Measurements from ENCODE around the gene RIOX2.

DNA sequence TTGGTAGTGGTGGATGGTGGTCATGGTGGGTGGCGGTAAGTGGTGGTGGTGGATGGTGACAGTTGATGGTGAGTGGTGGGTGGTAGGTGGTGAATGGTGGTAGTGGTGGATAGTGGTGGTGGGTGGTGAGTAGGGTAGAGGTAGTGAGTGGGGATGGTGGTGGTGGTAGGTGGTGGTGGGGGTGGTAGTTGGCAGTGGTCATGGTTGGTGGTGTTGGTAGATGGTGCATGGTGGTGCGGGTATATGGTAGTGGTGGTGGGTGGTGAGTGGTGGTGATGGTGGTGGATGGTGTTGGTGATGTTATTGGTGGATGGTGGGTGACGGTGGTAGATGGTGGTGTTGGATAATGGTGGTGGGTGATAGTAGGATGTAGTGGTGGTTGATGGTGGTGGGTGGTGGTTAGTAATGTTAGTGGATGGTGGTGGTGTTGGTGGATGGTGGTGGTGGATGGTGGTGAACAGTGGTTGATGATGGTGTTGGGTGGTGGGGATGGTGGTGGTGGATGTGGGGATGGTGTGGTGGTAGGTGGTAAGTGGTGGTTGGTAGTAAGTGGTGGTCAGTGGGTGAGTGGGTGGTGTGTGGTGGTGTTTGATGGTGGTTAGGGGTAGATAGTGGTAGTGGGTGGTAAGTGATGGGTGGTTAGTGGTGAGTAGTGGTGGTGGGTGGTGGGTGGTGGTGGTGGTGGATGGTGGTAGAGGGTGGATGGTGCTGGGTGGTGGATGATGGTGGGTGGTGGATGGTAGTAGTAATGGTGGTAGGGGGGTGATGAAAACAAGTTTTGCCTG is 16.7 kb upstream of the RIOX2 start:
- TF ChIP-seq, protein P1, sequence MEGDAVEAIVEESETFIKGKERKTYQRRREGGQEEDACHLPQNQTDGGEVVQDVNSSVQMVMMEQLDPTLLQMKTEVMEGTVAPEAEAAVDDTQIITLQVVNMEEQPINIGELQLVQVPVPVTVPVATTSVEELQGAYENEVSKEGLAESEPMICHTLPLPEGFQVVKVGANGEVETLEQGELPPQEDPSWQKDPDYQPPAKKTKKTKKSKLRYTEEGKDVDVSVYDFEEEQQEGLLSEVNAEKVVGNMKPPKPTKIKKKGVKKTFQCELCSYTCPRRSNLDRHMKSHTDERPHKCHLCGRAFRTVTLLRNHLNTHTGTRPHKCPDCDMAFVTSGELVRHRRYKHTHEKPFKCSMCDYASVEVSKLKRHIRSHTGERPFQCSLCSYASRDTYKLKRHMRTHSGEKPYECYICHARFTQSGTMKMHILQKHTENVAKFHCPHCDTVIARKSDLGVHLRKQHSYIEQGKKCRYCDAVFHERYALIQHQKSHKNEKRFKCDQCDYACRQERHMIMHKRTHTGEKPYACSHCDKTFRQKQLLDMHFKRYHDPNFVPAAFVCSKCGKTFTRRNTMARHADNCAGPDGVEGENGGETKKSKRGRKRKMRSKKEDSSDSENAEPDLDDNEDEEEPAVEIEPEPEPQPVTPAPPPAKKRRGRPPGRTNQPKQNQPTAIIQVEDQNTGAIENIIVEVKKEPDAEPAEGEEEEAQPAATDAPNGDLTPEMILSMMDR (optimal IDR thresholded peaks at IDR 0.05 in 1 of 3, IDR thresholded peaks at IDR 0.05 in 1 of 3, conservative IDR thresholded peaks at IDR 0.05 in 1 of 3; ENCODE audit: extremely low read depth in 1 of 3, insufficient read depth in 2 of 3, low read length in 3 of 3): no peak
- no peak for TF ChIP-seq EZH2 (IDR thresholded peaks at IDR 0.05; ENCODE audit: low read length)
